GM19372 (cell line): ENCODE measurements around the gene PCNT.
"Not testable (repeated sequence)": the region's sequence is repeated elsewhere in the genome, so short reads cannot be mapped to it uniquely, and the experiment has no call there.

ENCODE experiments used
- ATAC-seq: cut with Tn5 transposase; IDR thresholded peaks from one replicate; pipeline ENCODE4 v1.9.1; 2021; ENCODE audit warnings: mild to moderate bottlenecking, low read depth, moderate library complexity; ENCODE audit not compliant: unreplicated experiment

The PCNT gene

GRCh38 chr21:46421191-46421750, 97.3 kb downstream of the PCNT start:
- no peak for ATAC-seq

- ATAC-seq = no peak
These were observed 98.0 kb downstream of the PCNT start for GRCh38 chr21:46421756-46422555.

GRCh38 chr21:46422636-46423241, 98.8 kb downstream of the PCNT start:
- ATAC-seq = no peak

GRCh38 chr21:46423546-46424038, 99.6 kb downstream of the PCNT start:
- ATAC-seq = no peak

- no peak for ATAC-seq
These were observed 100.2 kb downstream of the PCNT start for GRCh38 chr21:46424039-46424591.

GRCh38 chr21:46424621-46425020, 100.7 kb downstream of the PCNT start:
- ATAC-seq = no peak

GRCh38 chr21:46425041-46425440, 101.1 kb downstream of the PCNT start:
- no peak for ATAC-seq

- ATAC-seq = no peak
These were observed 101.6 kb downstream of the PCNT start for GRCh38 chr21:46425571-46425970.

- ATAC-seq = no peak
These were observed 102.5 kb downstream of the PCNT start for GRCh38 chr21:46426313-46427046.

GRCh38 chr21:46427516-46427915, 103.6 kb downstream of the PCNT start:
- no peak for ATAC-seq

- ATAC-seq = no peak
These were observed 104.3 kb downstream of the PCNT start for GRCh38 chr21:46428286-46428685.

- no peak for ATAC-seq
These were observed 105.2 kb downstream of the PCNT start for GRCh38 chr21:46428987-46429710.

GRCh38 chr21:46429754-46430681, 106.1 kb downstream of the PCNT start:
- no peak for ATAC-seq

- ATAC-seq = no peak
These were observed 107.5 kb downstream of the PCNT start for GRCh38 chr21:46431448-46431847.

- no peak for ATAC-seq
These were observed 108.0 kb downstream of the PCNT start for GRCh38 chr21:46431884-46432488.

- ATAC-seq = not testable (repeated sequence)
These were observed 109.2 kb downstream of the PCNT start for GRCh38 chr21:46433116-46433515.

- ATAC-seq = no peak
These were observed 110.5 kb downstream of the PCNT start for GRCh38 chr21:46434322-46434958.

GRCh38 chr21:46435786-46436227, 111.9 kb downstream of the PCNT start:
- no peak for ATAC-seq
